HPDE6-E6E7 (cell line): ENCODE measurements around the gene SLC8A1.

Source experiments
- DNase-seq: peaks from one replicate; pipeline ENCODE4 v3.0.0; 2011; ENCODE audit warnings: missing footprints; ENCODE audit errors: extremely low spot score

The SLC8A1 gene

GRCh38 chr2:40421631-40422297 lies 30.1 kb downstream of the SLC8A1 start:
- DNase-seq, result no peak

GRCh38 chr2:40420478-40420877 lies 31.4 kb downstream of the SLC8A1 start:
- DNase-seq, result no peak

DNA sequence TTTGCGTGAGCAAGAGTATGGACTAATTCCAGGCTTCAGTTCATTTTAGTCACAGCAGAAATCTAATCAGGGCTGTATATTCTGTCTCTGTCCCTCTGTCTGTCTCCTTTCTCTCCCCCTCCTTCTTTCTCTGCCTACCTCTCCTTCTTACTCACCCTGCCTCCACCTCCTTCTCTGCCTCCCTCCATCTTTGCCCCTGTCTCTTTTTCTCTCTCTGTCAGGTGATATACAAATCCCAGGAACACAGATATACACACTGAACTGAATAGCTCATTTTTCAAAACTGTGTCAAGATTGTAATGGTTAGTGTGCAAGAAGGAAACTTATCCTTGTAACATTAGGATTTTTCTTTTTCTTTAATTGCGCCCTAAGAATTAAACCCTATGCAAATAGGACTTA lies 32.5 kb downstream of the SLC8A1 start:
- DNase-seq, result no peak

GRCh38 chr2:40418614-40419363 lies 33.1 kb downstream of the SLC8A1 start:
- no peak for DNase-seq

- DNase-seq, result no peak
Observed at GRCh38 chr2:40416486-40416885, 35.4 kb downstream of the SLC8A1 start.

DNA sequence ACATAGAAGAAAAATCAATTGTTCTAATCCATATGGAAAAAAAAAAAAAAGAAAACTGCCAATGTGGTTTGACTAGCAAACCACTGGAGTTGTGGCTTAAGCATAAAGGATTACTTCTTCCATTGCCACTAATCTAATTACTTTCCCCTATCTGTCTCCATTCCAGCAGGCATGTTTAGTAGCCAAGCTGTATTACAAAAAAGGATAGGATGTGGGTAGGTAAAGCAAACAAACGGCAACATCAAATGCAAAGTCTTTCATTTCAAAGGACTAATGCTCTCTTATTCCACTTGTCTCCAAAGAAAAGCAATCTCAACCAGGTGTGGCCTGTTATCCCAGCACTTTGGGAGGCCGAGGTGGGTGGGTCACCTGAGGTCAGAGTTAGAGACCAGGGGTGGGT lies 36.5 kb downstream of the SLC8A1 start:
- no peak for DNase-seq

DNA sequence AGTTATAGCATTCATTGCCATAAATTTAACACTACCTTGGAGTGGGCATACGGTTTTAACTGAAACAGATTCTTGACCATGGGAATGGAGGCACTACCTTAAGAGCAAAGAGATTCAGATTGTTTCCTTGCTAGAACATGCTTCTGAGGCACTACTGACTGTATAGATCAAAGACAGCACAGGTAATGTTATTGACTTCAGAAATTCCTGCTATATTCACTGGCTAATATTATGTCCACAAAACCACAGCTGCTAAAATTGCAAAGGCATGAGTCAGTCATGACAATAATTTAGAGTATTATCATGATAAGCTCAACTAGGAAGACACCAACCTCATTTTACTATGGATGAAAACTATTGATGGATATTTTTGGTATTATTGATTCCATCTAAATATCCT lies 39.4 kb downstream of the SLC8A1 start:
- peak; percentile 36 for DNase-seq

- DNase-seq, result no peak
Observed at GRCh38 chr2:40410695-40411094, 41.2 kb downstream of the SLC8A1 start.

DNA sequence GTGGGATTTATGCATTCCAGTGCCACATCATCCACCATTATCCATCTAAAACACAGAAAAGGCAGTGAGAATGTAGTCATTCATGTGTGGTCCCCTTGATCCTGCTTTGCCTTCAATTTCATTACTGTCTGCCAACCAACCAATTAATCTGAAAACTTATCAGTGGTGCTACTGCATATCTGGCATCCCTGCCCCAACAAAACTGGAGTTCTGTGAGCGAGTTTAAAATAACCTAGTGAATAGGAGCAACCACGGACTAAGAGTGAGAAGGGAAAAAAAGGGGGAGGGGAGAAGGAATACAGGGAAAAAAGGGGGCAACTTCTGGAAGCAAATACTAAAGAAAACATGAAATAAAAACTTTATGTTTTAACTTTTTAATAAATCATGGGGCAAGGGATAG lies 42.2 kb downstream of the SLC8A1 start:
- DNase-seq, result no peak

DNA sequence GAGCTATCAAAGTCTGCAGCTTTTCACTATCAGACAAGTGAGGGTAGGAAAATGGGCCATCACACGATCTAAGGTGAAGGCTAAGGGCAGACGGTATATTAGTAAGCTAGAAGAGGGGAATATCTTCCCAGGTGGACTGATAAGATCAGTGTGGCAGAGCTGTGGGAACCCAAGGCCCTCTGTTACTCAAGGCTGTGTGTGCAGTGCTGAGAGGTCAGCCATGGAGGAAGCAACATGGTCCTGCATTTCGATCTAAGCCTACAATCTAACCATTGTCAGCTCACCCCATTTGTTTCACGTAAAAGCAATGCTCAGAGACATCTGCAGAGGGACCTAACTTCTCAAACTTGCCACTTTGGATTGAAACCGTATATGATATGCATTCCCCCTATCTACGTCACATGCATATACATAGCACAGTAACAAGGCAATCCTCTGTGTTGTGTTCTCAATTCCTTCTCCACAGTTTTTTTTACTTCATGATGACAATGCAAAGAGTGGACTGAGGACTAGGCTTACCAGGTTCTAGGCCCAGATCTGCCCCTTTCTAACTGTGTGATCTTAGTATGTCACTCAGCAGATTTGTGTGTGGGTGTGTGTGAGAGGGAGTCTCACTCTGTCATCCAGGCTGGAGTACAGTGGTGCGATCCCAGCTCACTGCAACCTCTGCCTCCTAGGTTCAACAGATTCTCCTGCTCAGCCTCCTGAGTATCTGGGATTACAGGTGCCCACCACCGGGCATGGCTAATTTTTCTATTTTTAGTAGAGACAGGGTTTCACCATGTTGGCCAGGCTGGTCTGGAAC lies 45.2 kb downstream of the SLC8A1 start:
- no peak for DNase-seq

DNA sequence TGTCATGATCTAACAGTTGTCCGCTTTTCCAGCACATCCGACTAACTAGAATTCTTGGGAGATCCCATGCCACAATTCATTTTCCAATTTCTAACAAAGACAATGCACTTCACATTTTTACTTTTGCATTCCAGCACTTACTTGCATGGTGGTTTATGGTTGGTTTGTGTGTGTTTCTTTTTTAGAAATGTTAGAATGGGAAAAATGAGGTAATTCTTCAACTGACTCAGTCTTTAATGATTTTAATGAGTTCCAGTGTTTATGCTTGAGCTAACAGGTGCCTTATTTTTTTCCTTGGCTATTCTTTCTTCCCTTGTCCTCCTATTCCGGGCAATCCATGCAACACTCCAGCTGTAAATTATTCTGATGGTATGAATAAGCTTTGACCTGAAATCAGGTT lies 46.4 kb downstream of the SLC8A1 start:
- DNase-seq, result no peak

- DNase-seq, result no peak
Observed at GRCh38 chr2:40404517-40404916, 47.4 kb downstream of the SLC8A1 start.

DNA sequence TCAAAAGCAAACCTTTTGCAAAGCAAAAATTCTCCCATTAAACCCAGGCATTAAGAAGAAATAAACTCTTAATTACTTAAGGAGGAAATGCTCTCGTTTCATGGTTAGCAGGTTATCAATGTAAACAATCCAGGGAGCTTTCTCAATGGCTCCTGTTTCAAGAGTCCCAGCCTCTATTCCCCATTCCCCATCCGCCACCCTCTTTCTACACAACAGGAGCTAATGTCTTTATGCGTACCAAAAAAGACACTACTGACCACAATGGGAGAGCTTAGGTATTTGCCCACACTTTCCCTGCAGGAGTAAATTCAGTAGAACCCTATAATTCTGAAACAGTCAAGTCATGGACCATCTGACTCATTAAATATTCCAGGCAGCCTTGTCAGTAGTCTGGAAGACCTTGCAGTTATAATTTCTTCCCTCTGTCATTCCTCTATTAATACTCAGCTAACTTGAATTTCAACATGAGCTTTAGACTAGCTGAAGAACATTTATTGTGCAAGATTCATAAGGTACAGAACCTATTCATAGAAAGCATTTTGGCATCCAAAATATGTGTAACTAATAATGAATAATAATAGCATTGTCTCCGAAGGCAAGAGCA lies 48.6 kb downstream of the SLC8A1 start:
- peak; percentile 39 for DNase-seq

GRCh38 chr2:40401896-40402295 lies 50.0 kb downstream of the SLC8A1 start:
- peak; percentile 20 for DNase-seq

DNA sequence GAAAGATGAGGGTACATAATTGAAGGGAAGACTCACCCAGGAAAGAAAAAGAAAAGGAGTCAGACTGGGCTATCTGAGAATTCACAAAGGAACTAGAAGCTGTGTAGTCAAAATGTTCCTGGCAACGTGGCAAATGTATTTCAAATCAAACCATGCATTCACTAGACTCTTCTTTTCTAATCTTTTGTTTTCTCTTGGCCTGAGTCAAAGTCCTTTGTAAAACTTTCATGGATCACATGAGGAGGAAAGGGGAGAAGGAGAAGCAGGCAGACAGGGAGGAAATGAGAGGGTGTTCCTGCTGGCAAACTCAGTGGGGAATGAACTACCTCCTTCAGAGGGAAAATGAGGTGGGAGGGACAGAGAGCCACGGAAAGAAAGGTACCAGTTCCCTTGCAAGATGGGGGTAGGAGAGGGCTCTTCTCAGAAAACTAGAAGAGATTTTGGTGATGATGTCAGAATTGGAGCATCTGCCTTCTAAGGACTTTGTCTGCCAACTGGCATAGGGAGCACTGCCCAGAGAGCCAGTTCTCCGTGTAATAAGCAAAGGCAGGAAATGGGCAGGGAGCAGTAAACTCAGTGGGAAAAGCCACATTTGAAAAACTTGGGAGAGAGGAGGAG lies 51.4 kb downstream of the SLC8A1 start:
- no peak for DNase-seq

GRCh38 chr2:40397765-40398164 lies 54.1 kb downstream of the SLC8A1 start:
- no peak for DNase-seq

DNA sequence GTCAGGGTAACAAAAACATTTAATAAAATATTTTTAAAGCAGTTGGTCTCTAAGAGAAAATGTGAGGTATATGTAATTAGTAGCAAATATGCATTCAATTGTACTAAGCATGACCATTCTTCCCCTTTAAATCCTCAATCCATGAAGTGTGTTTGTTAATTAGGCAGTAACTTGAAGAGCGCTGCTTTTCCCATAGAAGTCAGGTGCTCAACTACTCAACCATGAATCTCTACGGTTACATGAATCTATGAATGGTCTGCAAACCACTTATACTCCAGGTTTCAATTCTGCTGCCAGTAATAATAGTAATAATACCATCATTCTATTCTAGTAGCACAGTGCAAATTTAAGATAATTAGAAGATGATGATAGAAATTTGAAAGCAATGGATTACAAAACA lies 55.8 kb downstream of the SLC8A1 start:
- no peak for DNase-seq

DNA sequence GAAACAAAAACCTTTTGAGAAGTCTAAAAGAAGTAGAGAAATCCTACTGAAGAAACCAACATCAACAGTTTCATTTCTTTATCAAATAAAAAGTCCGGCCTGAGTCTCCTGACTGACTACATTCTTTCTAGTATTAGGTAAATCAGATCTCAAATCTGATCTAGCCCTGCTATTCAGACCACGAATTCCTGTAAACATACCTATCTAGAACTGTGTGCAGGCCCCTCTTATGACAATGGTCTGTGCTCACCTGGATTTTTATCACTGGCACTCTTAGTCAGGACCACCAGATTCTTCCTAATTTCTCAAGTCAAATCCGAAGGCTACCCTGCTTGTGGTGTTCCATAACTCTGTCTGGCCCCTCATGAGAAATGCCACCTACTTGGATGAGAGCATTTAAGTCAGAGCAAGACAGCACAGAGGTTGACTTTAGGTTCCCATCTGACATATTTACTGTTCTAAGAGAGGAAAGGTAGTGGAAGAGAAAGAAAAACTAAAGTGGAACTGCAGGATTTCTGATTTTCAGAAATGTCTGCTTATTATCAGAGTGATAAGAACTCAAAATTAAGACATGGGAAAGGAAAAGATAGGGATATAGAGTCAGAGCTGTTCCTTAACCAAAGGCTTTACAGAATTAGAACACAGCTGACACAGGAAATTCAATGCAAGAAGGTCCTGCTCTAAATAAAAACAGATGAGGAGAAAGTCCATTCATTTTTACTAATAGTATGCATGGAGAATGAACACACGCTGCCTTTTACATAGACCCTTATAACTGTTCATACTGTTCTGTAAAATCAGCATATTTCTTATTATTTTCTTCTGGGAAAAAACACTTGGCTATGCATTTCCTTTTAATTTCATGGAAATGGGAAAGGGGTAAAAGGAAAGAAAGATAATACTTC lies 56.5 kb downstream of the SLC8A1 start:
- DNase-seq, result peak; percentile 11

DNA sequence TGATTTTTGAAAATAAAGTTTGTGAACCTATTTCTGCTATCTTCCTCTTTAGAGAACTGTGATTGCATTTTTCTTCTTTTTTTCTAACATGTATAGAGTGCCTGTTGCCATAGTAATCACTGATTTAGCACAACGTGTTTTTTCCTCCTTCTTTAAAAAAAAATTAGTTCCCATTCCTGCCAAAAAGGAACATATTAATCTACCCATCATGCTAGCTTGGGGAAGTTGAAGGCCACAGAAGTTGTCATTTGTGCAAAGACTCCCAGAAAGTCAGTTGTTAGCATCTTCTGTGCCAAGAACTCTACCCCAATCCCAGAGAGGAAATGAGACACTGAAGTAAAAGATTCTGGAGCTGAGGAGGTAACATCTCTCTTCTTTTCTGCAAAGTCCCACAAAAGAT lies 57.3 kb downstream of the SLC8A1 start:
- no peak for DNase-seq

DNA sequence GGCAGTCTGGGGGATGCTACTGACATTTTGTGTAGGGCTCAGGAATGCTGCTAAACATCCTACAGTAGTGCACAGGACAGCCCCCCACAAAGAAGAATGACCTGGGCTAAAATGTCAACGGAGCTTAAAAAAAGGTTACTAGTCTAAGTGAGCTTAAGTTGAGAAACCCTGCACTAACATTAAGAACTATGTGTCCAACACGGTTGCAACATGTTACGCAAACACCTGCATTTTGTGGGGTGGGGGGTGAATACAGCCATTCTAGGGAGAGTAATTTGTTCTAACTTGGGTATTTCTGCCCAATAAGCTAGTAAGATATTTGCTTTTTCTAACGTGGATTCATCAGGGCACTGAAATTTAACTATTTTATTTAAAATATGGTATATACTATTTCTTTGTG lies 57.9 kb downstream of the SLC8A1 start:
- no peak for DNase-seq

- no peak for DNase-seq
Observed at GRCh38 chr2:40388161-40388560, 63.7 kb downstream of the SLC8A1 start.
